Upper lobe of left lung (tissue), 6 donors: ENCODE data around the gene IFNA17. TPM values are rescaled to one million over a fixed set of nuclear protein-coding genes. Genes with fewer than 3 reads are reported as not detected.
"Not testable (repeated sequence)": the region's sequence is repeated elsewhere in the genome, so short reads cannot be mapped to it uniquely, and the experiment has no call there.

ENCODE experiments used
- ATAC-seq, 2 donors: fragments of 200-7000 bp; cut with Tn5 transposase; one replicate each; pipeline ENCODE4 v1.9.1; 2022; ENCODE audit warnings: mild to moderate bottlenecking in 2 of 2, moderate library complexity in 2 of 2; ENCODE audit not compliant: low FRiP score in 2 of 2
- DNase-seq, 2 donors: peaks; one replicate each; pipeline ENCODE4 v3.0.0-alpha.2; 2019 to 2020
- H3K27ac ChIP-seq, 4 donors: fragments of 200-600 bp; sonication (generic); one replicate each; pipeline ENCODE4 v1.5.1; 2016 to 2019
- H3K27me3 ChIP-seq, 4 donors: fragments of 200-600 bp; sonication (generic); one replicate each; pipeline ENCODE4 v1.5.1; 2017 to 2019
- H3K36me3 ChIP-seq, 4 donors: fragments of 200-600 bp; sonication (generic); one replicate each; pipeline ENCODE4 v1.5.1; 2016 to 2019
- H3K4me1 ChIP-seq, 4 donors: fragments of 200-600 bp; sonication (generic); one replicate each; pipeline ENCODE4 v1.5.1; 2018 to 2019
- H3K4me3 ChIP-seq, 4 donors: fragments of 200-600 bp; sonication (generic); one replicate each; pipeline ENCODE4 v1.5.1; 2017 to 2019; ENCODE audit warnings: mild to moderate bottlenecking in 2 of 4, moderate library complexity in 1 of 4
- H3K9me3 ChIP-seq, 4 donors: fragments of 200-600 bp; sonication (generic); one replicate each; pipeline ENCODE4 v1.5.1; 2018 to 2019
- EP300 ChIP-seq, 4 donors: sonication (generic); formaldehyde crosslinking; IDR thresholded peaks; one replicate each; pipeline ENCODE4 v1.5.1; 2017; ENCODE audit warnings: antibody characterized with exemption in 4 of 4, control low read depth in 2 of 4
- POLR2A ChIP-seq, 4 donors: fragments of 450-650 bp; IDR thresholded peaks; one replicate each; pipeline ENCODE4 v1.5.1; 2016 to 2017; ENCODE audit warnings: antibody characterized with exemption in 4 of 4, mild to moderate bottlenecking in 2 of 4
- POLR2AphosphoS5 ChIP-seq, 2 donors: sonication (generic); formaldehyde crosslinking; IDR thresholded peaks; one replicate each; pipeline ENCODE4 v1.5.1; 2017; ENCODE audit warnings: antibody characterized with exemption in 2 of 2
- WGBS, 2 donors: methylation state at CpG; one replicate each; pipeline ENCODE4 v1.1.5; 2017 to 2018; 5-methylcytosine and 5-hydroxymethylcytosine counted together
- total RNA-seq, 6 donors: library from RNA; depleted of rRNA in 4 of 6; stranded (reverse); fragments of >200 nt in 4 of 6; gene quantifications; one replicate each; pipeline versions ENCODE4 v1.1.0 to v1.2.1, GENCODE V29; 2016 to 2021
- TF ChIP-seq, protein P1 (sequence below), 6 experiments: fragments of 450-650 bp in 4 of 6; fragments of 200-600 bp in 2 of 6; sonication (generic) in 2 of 6; IDR thresholded peaks; one replicate each; pipeline ENCODE4 v1.5.1; 2016 to 2019; ENCODE audit warnings: antibody characterized with exemption in 6 of 6
- donor health status: DM: no; HTN: no; CAD: no; lungs with moderate emphysema.
- donor health status: DM: no; HTN: yes; CAD: no; lungs with severe emphysema.

IFNA17 gene
- total RNA-seq, 6 donors from 2014 or later: not detected

DNA sequence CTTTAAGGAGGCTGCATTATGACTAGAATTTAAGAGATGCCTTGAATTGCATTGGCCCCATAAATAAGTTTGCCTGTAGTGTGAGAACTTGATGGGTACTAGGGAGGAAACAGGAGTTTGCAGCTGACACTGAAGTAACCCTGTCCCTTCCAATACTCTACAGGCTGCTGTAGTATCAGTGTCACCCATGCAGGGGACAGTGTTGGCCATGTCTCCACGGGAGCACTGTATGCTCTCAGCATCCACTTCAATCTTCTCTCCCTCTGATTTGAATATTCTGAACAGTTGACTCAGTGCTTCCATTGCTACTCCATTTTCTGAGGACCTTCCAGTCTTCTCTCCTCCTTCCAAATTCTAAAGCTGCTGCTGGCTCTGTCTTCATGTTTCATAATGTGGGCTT lies 23.2 kb upstream of the IFNA17 start:
- DNase-seq: no peak
- H3K9me3 ChIP-seq: no peaks in the 10 kb centered on the region
- TF ChIP-seq, protein P1, sequence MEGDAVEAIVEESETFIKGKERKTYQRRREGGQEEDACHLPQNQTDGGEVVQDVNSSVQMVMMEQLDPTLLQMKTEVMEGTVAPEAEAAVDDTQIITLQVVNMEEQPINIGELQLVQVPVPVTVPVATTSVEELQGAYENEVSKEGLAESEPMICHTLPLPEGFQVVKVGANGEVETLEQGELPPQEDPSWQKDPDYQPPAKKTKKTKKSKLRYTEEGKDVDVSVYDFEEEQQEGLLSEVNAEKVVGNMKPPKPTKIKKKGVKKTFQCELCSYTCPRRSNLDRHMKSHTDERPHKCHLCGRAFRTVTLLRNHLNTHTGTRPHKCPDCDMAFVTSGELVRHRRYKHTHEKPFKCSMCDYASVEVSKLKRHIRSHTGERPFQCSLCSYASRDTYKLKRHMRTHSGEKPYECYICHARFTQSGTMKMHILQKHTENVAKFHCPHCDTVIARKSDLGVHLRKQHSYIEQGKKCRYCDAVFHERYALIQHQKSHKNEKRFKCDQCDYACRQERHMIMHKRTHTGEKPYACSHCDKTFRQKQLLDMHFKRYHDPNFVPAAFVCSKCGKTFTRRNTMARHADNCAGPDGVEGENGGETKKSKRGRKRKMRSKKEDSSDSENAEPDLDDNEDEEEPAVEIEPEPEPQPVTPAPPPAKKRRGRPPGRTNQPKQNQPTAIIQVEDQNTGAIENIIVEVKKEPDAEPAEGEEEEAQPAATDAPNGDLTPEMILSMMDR (IDR thresholded peaks at IDR 0.05): no peak
- H3K4me1 ChIP-seq: peaks cover 0 to 6% (median 6%) of the 10 kb centered on the region in 4 donors
- ATAC-seq: no peak
- H3K27ac ChIP-seq: no peak overlapping the region
- H3K36me3 ChIP-seq: no peaks in the 10 kb centered on the region
- no peak overlapping the region for H3K4me3 ChIP-seq
- 39 to 50% methylated on average over 1 of the region's 1 CpG for WGBS, 2 donors
- no peaks in the 10 kb centered on the region for H3K27me3 ChIP-seq

DNA sequence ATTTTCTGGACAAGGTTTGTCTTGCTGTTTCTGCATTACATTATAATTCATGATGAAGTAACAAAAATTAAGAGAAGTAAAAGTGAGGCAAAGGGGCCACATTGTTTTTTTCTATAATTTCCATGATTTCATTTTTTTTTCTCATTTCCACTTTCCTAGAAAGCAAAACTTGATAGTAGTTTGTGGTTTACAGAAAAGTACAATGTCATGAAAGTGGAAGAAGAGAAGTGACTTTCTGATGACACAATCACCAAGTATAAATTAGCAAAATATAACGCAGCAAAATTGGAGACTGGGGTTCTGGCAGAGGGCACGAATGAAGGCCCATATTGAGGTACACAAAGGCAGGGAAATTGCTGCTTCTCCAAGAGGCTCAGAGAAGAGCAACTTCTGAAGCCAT lies 16.8 kb upstream of the IFNA17 start:
- no peak for ATAC-seq
- no peak overlapping the region for H3K4me3 ChIP-seq
- H3K27me3 ChIP-seq: no peaks in the 10 kb centered on the region
- TF ChIP-seq POLR2A (IDR thresholded peaks at IDR 0.05) (no peak), EP300 (IDR thresholded peaks at IDR 0.05) (no peak), POLR2AphosphoS5 (IDR thresholded peaks at IDR 0.05) (no peak)
- TF ChIP-seq, protein P1 (IDR thresholded peaks at IDR 0.05): no peak
- H3K4me1 ChIP-seq: no peaks in the 10 kb centered on the region
- no peaks in the 10 kb centered on the region for H3K36me3 ChIP-seq
- DNase-seq: no peak
- WGBS, 2 donors: 41 to 66% methylated on average over 2 of the region's 2 CpGs
- H3K9me3 ChIP-seq: no peaks in the 10 kb centered on the region
- no peak overlapping the region for H3K27ac ChIP-seq

DNA sequence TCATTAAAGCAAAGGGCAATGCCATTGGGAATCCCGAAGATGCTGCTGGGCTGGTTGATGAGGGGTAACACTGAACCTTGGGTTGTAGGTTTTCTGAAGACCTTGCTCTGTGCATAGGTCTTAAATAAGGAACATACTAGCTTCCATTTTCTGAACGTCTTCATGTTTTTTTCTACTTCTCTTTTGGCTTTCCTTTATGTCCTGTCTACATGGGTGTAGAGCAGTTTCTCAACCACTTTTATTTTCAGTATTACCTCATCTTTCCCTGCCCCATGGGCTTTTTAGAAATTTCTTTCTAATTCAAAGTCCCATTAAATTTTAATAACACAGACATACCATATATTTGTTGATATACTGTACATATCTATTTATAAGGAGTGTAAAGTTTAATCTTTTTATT lies 11.9 kb upstream of the IFNA17 start, which contains the start of gene IFNA14:
Gene IFNA14 (minus strand): TSS at position 95 of the 400 bp plus-strand sequence. CDS start 70 bp downstream, at position 25.
- Histone ChIP-seq H3K27ac (no peak within 1 kb of the TSS), H3K4me3 (no peak within 1 kb of the TSS), H3K27me3 (no peaks in the 10 kb centered on the region), H3K9me3 (no peaks in the 10 kb centered on the region), H3K4me1 (no peaks in the 10 kb centered on the region), H3K36me3 (no peaks in the 10 kb centered on the region)
- TF ChIP-seq POLR2AphosphoS5 (IDR thresholded peaks at IDR 0.05): no peak
- TF ChIP-seq, protein P1 (IDR thresholded peaks at IDR 0.05): no peak
- TF ChIP-seq EP300 (IDR thresholded peaks at IDR 0.05): no peak
- TF ChIP-seq POLR2A (IDR thresholded peaks at IDR 0.05): no peak
- DNase-seq (no peak), ATAC-seq (no peak)
- 68 to 81% methylated on average over 2 of the region's 2 CpGs for WGBS, 2 donors

DNA sequence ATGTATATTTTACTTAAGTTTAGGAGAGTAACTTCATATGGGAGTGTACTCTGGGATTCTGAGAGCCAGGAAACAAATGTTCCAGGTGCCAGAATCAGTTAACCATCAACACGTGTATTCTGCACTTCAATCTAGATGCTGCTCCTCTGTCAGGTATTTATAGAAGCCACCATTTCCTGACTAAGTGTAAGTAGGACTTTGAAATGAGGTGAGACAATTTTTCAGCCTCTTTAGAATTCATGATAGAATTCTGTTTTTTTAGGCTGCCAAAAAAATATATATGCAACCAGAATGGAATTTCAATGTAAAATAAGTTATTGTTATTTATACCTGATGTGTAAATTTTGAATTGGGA lies 8.3 kb upstream of the IFNA17 start:
- H3K4me3 ChIP-seq, DNase-seq, H3K36me3 ChIP-seq, H3K9me3 ChIP-seq, H3K27me3 ChIP-seq, H3K4me1 ChIP-seq, H3K27ac ChIP-seq, ATAC-seq: not testable (repeated sequence)
- WGBS, 2 donors: 5 to 14% methylated on average over 1 of the region's 1 CpG

DNA sequence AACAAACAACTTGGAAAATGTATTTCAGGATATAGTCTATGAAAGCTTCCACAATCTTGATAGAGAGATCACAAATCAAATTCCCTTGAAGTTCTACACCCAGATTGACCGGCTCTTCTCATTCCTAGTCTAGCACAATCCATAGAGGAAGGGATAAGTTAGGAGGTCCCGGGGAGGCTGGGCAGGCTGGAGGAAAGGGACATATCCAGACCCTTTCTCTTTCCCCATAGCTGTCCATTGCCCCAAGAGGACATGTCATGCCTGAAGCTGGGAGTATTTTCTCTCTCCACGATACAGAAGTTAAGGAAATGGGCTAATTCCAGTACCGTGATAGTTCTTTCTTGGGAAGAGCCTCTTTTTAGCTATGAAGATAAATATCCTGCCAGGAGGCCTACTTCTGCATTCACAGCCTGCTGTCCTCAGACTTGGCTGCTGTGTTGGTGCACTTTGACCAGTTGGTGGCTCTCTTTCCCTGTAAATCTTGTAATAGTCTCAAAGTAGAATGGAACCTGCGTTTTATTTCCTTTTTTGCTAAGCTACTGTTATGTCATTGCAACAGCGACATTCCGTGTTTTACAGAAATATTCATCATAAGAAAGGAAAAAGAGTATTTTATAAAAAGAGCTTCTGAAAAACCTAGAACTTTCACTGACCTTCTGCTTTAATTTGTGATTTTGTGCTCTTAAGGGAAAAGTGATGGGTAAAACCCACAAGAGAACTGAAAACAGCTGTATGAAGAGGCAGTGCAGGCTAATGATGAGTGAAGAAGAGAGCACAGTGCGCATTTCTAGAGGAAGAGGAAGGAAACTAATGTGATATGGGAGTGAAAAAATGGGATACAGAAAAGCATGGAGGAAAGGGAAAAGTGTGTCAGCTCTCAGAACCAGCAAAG lies 7.7 kb upstream of the IFNA17 start:
- not testable (repeated sequence) for H3K27me3 ChIP-seq, H3K36me3 ChIP-seq, H3K27ac ChIP-seq, H3K4me3 ChIP-seq, H3K4me1 ChIP-seq, H3K9me3 ChIP-seq
- peak in 1 of 2 donors; percentile 28 for DNase-seq
- TF ChIP-seq, protein P1 (IDR thresholded peaks at IDR 0.05): peak in 5 of 6 experiments; percentile 8 to 35 (median 27)
- 32 to 35% methylated on average over 7 to 8 of the region's 8 CpGs for WGBS, 2 donors
- peak in 1 of 2 donors; percentile 85 for ATAC-seq
